Ishikawa (cell line): Measurements from ENCODE around the gene SCFD2.

Experiments
- CEBPB ChIP-seq: IDR thresholded peaks from 2 replicates; pipeline ENCODE4 v1.6.1; 2012
- CREB1 ChIP-seq: IDR thresholded peaks from 2 replicates; pipeline ENCODE4 v1.6.1; 2012; ENCODE audit warnings: low read depth
- EGR1 ChIP-seq: IDR thresholded peaks from 2 replicates; pipeline ENCODE4 v1.6.1; 2012
- EP300 ChIP-seq: IDR thresholded peaks from 2 replicates; pipeline ENCODE4 v1.6.1; 2012; ENCODE audit warnings: borderline replicate concordance
- FOXM1 ChIP-seq: IDR thresholded peaks from 2 replicates; pipeline ENCODE4 v1.6.1; 2012; ENCODE audit warnings: low read depth, borderline replicate concordance
- MAX ChIP-seq: IDR thresholded peaks from 2 replicates; pipeline ENCODE4 v1.6.1; 2012
- NFIC ChIP-seq: IDR thresholded peaks from 2 replicates; pipeline ENCODE4 v1.6.1; 2012
- RAD21 ChIP-seq: IDR thresholded peaks from 2 replicates; pipeline ENCODE4 v1.6.1; 2012; ENCODE audit warnings: low read depth
- REST ChIP-seq: IDR thresholded peaks from 2 replicates; pipeline ENCODE4 v1.6.1; 2012; ENCODE audit warnings: low read depth, mild to moderate bottlenecking
- TAF1 ChIP-seq: IDR thresholded peaks from 2 replicates; pipeline ENCODE4 v1.6.1; 2012; ENCODE audit warnings: low read depth, mild to moderate bottlenecking
- TCF12 ChIP-seq: IDR thresholded peaks from 2 replicates; pipeline ENCODE4 v1.6.1; 2012; ENCODE audit warnings: low read depth
- TEAD4 ChIP-seq: IDR thresholded peaks from 2 replicates; pipeline ENCODE4 v1.6.1; 2012
- USF1 ChIP-seq: IDR thresholded peaks from 2 replicates; pipeline ENCODE4 v1.6.1; 2012
- YY1 ChIP-seq: IDR thresholded peaks from 2 replicates; pipeline ENCODE4 v1.6.1; 2012; ENCODE audit warnings: low read depth
- ZBTB7A ChIP-seq: IDR thresholded peaks from 2 replicates; pipeline ENCODE4 v1.6.1; 2012; ENCODE audit warnings: low read depth

SCFD2 gene

GRCh38 chr4:52889354-52889753 is 476.5 kb downstream of the SCFD2 start:
- TF ChIP-seq NFIC: no peak
- TF ChIP-seq TEAD4: no peak
- TF ChIP-seq CEBPB: no peak
- TF ChIP-seq RAD21: no peak
- no peak for TF ChIP-seq YY1
- no peak for TF ChIP-seq TCF12
- TF ChIP-seq ZBTB7A: no peak
- TF ChIP-seq USF1: no peak
- no peak for TF ChIP-seq EGR1

- no peak for TF ChIP-seq CREB1
Observed at GRCh38 chr4:52884994-52885393, 480.9 kb downstream of the SCFD2 start.

- TF ChIP-seq CEBPB: no peak
- no peak for TF ChIP-seq REST
- no peak for TF ChIP-seq EP300
- no peak for TF ChIP-seq USF1
- no peak for TF ChIP-seq RAD21
- no peak for TF ChIP-seq MAX
- no peak for TF ChIP-seq TAF1
- TF ChIP-seq FOXM1: no peak
- TF ChIP-seq ZBTB7A: no peak
- no peak for TF ChIP-seq TEAD4
- no peak for TF ChIP-seq YY1
- TF ChIP-seq TCF12: no peak
- TF ChIP-seq CREB1: no peak
- no peak for TF ChIP-seq EGR1
Observed at GRCh38 chr4:52883707-52884669, 481.9 kb downstream of the SCFD2 start.

- TF ChIP-seq CREB1: no peak
- no peak for TF ChIP-seq ZBTB7A
- TF ChIP-seq CEBPB: no peak
- TF ChIP-seq FOXM1: no peak
Observed at GRCh38 chr4:52883183-52883621, 482.7 kb downstream of the SCFD2 start.

- TF ChIP-seq ZBTB7A: no peak
- TF ChIP-seq REST: no peak
- no peak for TF ChIP-seq FOXM1
- no peak for TF ChIP-seq TAF1
- no peak for TF ChIP-seq EGR1
- TF ChIP-seq CREB1: no peak
- TF ChIP-seq NFIC: no peak
Observed at GRCh38 chr4:52880994-52881393, 484.9 kb downstream of the SCFD2 start.

GRCh38 chr4:52879471-52879870 is 486.4 kb downstream of the SCFD2 start:
- TF ChIP-seq NFIC: no peak
- no peak for TF ChIP-seq EGR1
- TF ChIP-seq YY1: no peak
- no peak for TF ChIP-seq REST
- no peak for TF ChIP-seq TAF1
- TF ChIP-seq CEBPB: no peak
- TF ChIP-seq MAX: no peak
- TF ChIP-seq ZBTB7A: no peak
- TF ChIP-seq TCF12: no peak
- no peak for TF ChIP-seq USF1
- TF ChIP-seq TEAD4: no peak
- no peak for TF ChIP-seq RAD21
- TF ChIP-seq CREB1: no peak
- TF ChIP-seq FOXM1: no peak
- no peak for TF ChIP-seq EP300
